GM21526 (cell line): ENCODE results near the gene TLL2.

Experiments used
- ATAC-seq: cut with Tn5 transposase; IDR thresholded peaks from one replicate; pipeline ENCODE4 v1.9.1; 2021; ENCODE audit warnings: moderate library complexity; ENCODE audit not compliant: unreplicated experiment, low FRiP score

Gene TLL2

GRCh38 chr10:96431211-96431970 is 82.3 kb downstream of the TLL2 start:
- no peak for ATAC-seq

- no peak for ATAC-seq
These were observed 86.4 kb downstream of the TLL2 start for GRCh38 chr10:96427291-96427690.

DNA sequence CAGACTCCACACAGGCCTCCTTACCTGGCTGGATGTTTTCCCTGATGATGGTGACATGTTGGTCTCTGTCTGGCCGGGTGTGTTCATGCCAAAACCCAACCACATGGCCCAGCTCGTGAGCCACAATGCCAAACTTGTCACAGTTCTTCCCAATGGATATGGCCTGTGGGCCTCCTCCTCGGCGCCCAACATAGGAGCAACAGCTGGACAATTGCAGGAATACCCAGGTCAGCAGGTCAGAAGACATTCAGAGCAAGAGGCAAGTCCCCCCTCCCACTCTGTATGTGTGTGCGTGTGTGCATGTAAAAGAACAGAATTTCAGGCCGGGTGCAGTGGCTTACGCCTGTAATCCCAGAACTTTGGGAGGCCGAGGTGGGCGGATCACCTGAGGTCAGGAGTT is 91.2 kb downstream of the TLL2 start:
- ATAC-seq: no peak

GRCh38 chr10:96421995-96422394 is 91.7 kb downstream of the TLL2 start:
- ATAC-seq: no peak

GRCh38 chr10:96420228-96421009 is 93.3 kb downstream of the TLL2 start:
- ATAC-seq: no peak

GRCh38 chr10:96419351-96419750 is 94.4 kb downstream of the TLL2 start:
- no peak for ATAC-seq

DNA sequence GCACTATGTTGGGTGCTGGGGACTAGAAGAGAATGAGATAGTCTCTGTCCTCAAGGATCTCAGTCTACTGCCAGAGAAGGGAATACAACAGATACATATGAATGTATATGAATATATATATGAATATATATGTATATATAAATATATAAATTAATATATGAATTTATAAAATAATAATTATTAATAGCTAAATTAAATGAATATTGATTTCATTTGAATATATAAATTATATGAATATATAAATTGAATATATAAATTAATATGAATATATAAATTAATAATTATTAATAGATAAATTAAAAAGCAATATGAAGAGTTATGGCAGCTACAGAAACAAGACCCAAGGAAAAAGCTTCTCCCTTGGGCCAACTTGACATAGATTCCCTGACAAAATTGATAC is 95.1 kb downstream of the TLL2 start:
- no peak for ATAC-seq

DNA sequence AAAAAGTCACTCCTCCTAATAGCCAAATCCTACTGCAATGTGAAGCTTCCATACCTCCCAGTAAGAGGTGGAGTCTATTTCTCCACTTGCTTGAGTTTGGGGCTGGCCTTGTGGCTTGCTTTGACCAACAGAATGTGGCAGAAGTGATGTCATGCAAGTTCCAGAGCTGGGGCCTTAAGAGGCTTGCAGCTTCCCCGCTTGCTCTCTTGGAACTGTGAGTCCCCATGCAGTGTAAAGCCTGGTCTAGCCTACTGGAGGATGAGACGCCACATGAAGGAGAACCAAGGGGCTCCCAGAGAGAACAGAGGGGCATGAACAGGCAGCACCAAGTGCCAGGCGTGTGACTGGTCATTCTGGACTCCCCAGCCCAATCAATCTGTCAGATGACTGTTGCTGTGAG is 96.3 kb downstream of the TLL2 start:
- ATAC-seq: no peak

GRCh38 chr10:96416643-96417042 is 97.1 kb downstream of the TLL2 start:
- ATAC-seq: no peak

GRCh38 chr10:96415891-96416554 is 97.7 kb downstream of the TLL2 start:
- ATAC-seq: no peak

DNA sequence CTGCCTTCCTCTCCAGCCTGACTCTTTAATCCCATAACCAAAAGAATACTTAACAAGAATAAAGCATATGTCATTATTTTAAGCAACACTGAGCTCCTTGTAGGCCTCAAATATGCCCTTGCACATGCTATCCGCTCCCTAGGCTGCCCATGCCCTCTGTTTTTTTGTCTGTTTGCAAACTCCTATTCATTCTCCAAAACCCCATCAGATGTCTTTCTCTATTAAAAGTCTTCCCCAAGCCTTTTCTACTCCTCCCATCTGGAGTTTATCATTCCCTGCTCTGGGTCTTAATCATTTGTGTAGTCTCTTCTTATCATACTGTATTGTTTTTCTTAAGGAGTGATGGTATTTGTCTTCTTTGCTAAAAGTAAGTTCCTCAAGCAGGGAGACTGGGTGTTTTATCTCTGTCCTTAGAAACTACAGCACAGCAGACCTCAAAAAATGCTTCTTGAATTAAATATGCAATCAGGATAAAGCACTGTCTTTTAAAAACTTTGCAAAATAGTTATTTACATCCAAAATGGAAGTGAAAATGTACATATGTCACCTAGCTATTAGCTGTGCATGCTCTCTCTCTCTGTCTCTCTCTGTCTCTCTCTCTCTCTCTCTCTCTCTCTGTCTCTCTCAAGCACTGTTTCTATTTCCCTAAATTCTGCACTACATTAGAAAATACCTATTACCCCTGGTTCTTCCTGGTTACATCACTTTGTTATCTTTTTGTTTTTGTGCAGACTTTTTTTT is 98.4 kb downstream of the TLL2 start:
- ATAC-seq: no peak

DNA sequence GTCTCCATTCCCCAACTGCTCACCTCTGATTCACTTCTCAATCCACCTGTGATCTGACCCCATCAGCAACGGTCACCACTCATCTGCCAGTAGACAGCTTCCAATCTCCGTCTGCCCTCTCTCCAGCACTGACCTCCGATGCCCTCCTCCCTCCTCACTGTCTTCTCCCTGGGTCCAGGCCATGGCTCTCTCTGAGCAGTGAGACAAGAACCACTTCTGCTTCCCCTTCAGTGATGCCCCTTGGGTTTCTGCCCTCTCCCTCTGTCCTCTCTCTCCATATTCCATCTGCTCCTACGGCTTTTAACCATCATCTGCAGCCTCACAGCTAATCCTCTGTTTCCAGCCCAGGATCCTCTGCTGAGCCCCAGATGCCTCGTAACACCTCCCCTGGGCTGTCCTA is 99.4 kb downstream of the TLL2 start:
- ATAC-seq: no peak

GRCh38 chr10:96413151-96413787 is 100.5 kb downstream of the TLL2 start:
- ATAC-seq: no peak

GRCh38 chr10:96411716-96412320 is 101.9 kb downstream of the TLL2 start:
- no peak for ATAC-seq

GRCh38 chr10:96410296-96410695 is 103.4 kb downstream of the TLL2 start:
- no peak for ATAC-seq

- ATAC-seq: no peak
These were observed 105.5 kb downstream of the TLL2 start for GRCh38 chr10:96408201-96408600.

DNA sequence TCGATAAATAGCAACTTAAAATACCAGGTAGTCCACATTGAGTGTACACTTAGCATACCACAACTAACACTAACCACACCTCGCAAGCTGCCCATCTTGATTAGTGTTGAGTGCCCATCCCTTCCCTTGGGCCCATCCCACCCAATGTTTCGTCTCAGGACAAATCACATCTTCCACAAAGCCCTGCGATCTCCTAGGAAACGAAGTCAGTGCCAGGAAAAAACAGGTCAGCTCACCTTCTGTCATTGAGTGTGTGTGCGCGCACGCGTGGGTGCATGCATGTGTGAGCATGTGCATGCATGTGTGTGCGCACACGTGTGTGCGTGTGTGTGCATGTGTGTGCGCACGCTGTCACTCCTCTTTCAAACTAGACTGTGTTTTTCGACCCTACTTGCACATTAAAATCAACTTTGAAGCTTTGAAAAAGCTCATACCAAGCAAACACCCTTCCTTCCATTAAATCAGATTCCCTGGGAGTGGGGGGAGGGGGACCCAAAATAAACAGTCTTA is 106.1 kb downstream of the TLL2 start:
- no peak for ATAC-seq

GRCh38 chr10:96406091-96406490 is 107.6 kb downstream of the TLL2 start:
- ATAC-seq: no peak

DNA sequence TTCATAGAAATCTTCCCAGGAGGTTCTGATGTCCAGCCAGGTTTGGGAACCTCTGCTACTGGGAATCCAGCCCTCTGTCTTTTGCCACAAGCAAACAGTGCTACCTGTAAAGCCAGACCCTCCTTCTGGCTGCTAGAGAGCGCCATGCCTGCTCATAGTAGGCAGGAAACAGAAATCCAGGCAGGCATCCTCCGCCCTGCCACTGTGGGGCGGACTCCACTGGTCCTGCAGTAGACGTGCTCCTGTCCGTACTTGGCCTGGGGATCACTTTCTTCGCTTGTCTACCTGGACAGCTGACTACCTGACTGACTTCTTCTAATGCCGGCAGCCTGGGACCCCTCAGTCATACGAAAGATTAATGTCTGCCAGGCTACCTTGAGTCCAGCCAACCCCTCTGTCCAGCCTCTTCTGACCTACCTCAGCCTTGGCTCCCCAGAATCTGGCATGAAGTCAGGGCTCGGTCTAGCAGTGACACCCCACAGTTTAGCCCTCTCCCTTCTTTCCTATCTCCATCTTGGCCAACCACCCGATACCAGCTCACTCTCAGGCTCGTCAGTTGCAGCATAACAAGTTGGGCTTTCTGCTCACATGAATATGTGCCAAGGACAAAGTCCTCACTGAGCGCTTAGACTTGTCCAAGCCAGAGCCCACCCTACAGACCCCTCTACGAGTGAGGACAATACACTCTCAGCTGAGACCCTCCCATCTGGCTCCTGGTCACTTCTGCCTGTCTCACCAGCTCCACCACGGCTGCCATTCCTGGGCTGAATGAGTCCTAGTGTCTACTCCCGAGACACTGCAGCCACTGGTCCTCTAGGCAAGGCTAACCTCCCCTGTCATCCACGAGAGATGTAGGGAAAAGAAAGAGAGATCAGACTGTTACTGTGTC is 111.1 kb downstream of the TLL2 start:
- no peak for ATAC-seq
